D721Med (cell line): ENCODE results near the gene PARVA.
"Not testable (repeated sequence)": the region's sequence is repeated elsewhere in the genome, so short reads cannot be mapped to it uniquely, and the experiment has no call there.

Source experiments
- DNase-seq: peaks from one replicate; pipeline ENCODE4 v3.0.0; 2011; ENCODE audit warnings: low spot score; ENCODE audit not compliant: insufficient read length
- FAIRE-seq: peaks from 2 replicates; lab custom pipeline; 2011; peaks lifted over from hg19 to GRCh38; lab: Jason Lieb, UNC
- TF ChIP-seq, protein P1 (sequence below): IDR thresholded peaks from 2 replicates; pipeline ENCODE4 v1.5.1; 2012; ENCODE audit warnings: mild to moderate bottlenecking, control low read depth; ENCODE audit not compliant: insufficient read depth; ENCODE audit errors: missing control alignments

PARVA gene

GRCh38 chr11:12362857-12363256 is 14.5 kb upstream of the PARVA start:
- TF ChIP-seq, protein P1, sequence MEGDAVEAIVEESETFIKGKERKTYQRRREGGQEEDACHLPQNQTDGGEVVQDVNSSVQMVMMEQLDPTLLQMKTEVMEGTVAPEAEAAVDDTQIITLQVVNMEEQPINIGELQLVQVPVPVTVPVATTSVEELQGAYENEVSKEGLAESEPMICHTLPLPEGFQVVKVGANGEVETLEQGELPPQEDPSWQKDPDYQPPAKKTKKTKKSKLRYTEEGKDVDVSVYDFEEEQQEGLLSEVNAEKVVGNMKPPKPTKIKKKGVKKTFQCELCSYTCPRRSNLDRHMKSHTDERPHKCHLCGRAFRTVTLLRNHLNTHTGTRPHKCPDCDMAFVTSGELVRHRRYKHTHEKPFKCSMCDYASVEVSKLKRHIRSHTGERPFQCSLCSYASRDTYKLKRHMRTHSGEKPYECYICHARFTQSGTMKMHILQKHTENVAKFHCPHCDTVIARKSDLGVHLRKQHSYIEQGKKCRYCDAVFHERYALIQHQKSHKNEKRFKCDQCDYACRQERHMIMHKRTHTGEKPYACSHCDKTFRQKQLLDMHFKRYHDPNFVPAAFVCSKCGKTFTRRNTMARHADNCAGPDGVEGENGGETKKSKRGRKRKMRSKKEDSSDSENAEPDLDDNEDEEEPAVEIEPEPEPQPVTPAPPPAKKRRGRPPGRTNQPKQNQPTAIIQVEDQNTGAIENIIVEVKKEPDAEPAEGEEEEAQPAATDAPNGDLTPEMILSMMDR = no peak
- FAIRE-seq (no peak), DNase-seq (no peak)

- DNase-seq (no peak), FAIRE-seq (no peak)
- TF ChIP-seq, protein P1 = no peak
Measured at GRCh38 chr11:12363373-12363772, 14.0 kb upstream of the PARVA start.

- not testable (repeated sequence) for FAIRE-seq, DNase-seq
Measured at GRCh38 chr11:12365965-12366575, 11.3 kb upstream of the PARVA start.

GRCh38 chr11:12367057-12367456 is 10.3 kb upstream of the PARVA start:
- not testable (repeated sequence) for DNase-seq, FAIRE-seq

- DNase-seq = no peak
- no peak for FAIRE-seq
Measured at GRCh38 chr11:12372111-12372510, 5.3 kb upstream of the PARVA start.

GRCh38 chr11:12375720-12376119 is 1.7 kb upstream of the PARVA start:
- FAIRE-seq (no peak), DNase-seq (no peak)
- TF ChIP-seq, protein P1 = no peak

More at GRCh38 chr11:12372111-12372510, 5.3 kb upstream of the PARVA start:
- TF ChIP-seq, protein P1 = no peak

DNA sequence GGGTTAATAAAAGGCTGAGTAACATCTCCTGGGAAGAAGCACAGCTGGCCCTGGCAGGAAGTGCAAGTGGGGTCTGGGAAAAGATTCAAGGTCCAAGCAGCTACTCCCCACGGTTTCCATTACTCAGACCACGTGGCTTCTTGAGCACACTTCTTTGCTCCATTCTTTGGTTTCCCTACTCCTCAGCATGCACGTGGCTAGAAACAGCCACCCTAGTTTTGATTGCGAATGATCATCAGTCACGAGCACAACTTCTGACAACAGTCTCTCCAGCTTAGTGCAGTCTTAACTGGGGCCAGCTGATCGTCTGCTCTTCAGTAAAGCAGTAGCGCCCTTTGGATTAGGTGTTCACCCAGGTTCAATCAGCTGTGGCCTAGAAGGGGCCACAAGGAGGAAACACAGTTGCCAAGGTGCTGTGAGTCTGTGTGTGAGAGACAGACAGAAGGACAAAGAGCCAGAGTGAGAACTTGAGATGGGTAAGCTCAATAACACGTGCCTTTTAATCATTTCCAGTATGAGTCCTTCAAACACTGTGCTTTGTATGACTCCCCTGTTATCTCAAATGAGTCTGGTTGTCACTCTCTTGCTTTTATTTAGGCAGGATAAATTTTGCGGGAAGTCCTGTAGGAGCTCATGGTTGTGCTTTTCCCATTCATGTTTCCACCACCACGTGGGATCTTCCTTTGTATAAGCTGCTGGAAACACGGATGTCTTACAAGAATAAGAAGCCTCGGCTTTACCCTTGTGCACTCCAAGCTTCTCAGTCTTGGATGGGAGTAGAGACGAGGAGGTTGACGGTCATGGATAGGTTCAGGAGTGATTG is 901 bp upstream of the PARVA start:
- TF ChIP-seq, protein P1 = no peak
- FAIRE-seq (no peak), DNase-seq (no peak)
